K562 (cell line): Measurements from ENCODE around the gene KLHL28. TPM values are rescaled to one million over a fixed set of nuclear protein-coding genes. Genes with fewer than 3 reads are reported as not detected.

Experiments
- ATAC-seq: fragments of 200-7000 bp; cut with Tn5 transposase; 3 replicates; pipeline ENCODE4 v1.9.1; 2020; ENCODE audit warnings: moderate library complexity
- BruUV-seq: library from RNA; stranded (reverse); fragments of 400-500 nt; replicated peaks from 2 replicates; lab custom pipeline; 2021; lab: Mats Ljungman, UMichigan
- CTCF ChIA-PET: fragments of 300-600 bp; formaldehyde crosslinking; extraction: SDS; loops from one replicate; lab custom pipeline; 2021; ENCODE audit warnings: low intra/inter-chr PET ratio; lab: Yijun Ruan, JAX
- POLR2A ChIA-PET: fragments of 300-600, 350-650 bp; sonication (Branson Sonifier 250); formaldehyde crosslinking; extraction: SDS; loops from one replicate; lab custom pipeline; 2021; ENCODE audit warnings: antibody characterized with exemption, inconsistent platforms; lab: Yijun Ruan, JAX
- DNase-seq, 4 experiments: peaks; one replicate each; pipeline versions ENCODE4 v3.0.0 to v3.0.0-alpha.2; 2011 to 2018; ENCODE audit warnings: low spot score in 3 of 4, mixed read lengths in 3 of 4; ENCODE audit errors: extremely low read depth in 1 of 4
- FAIRE-seq: peaks from 2 replicates; lab custom pipeline; 2011; peaks lifted over from hg19 to GRCh38; lab: Jason Lieb, UNC
- H2AFZ ChIP-seq: 2 replicates; pipeline ENCODE4 v1.6.0; 2011; ENCODE audit warnings: low read depth, low read length, control low read depth, inconsistent platforms
- H3K27ac ChIP-seq: fragments of 200-600 bp; 3 replicates; pipeline ENCODE4 v1.8.0; 2011; ENCODE audit warnings: low read depth, mild to moderate bottlenecking, control low read depth, inconsistent platforms, low read length, moderate library complexity, mixed read lengths; ENCODE audit errors: extremely low read depth
- H3K27me3 ChIP-seq, 2 experiments: fragments of 300-600 bp in 1 of 2; 2 replicates in 1 of 2; 3 replicates in 1 of 2; pipeline versions ENCODE4 v1.6.0 to v1.8.0; 2011; ENCODE audit warnings: inconsistent platforms in 2 of 2, low read length in 2 of 2, mild to moderate bottlenecking in 1 of 2, mixed read lengths in 1 of 2, moderate library complexity in 1 of 2; ENCODE audit not compliant: control insufficient read depth in 2 of 2, insufficient read depth in 2 of 2
- H3K36me3 ChIP-seq: fragments of 300-600 bp; 3 replicates; pipeline ENCODE4 v1.8.0; 2011; ENCODE audit warnings: mild to moderate bottlenecking, low read length, inconsistent platforms; ENCODE audit not compliant: control insufficient read depth, insufficient read depth
- H3K4me1 ChIP-seq, 2 experiments: fragments of 200-600 bp in 1 of 2; replicated peaks in 1 of 2; 2 replicates in 1 of 2; 3 replicates in 1 of 2; pipeline versions ENCODE4 v1.5.1 to v1.8.0; 2011; ENCODE audit warnings: inconsistent platforms in 2 of 2, low read length in 2 of 2, mild to moderate bottlenecking in 1 of 2, mixed read lengths in 1 of 2, moderate library complexity in 1 of 2; ENCODE audit not compliant: control insufficient read depth in 2 of 2, insufficient read depth in 2 of 2
- H3K4me2 ChIP-seq: 2 replicates; pipeline ENCODE4 v1.6.1; 2011; ENCODE audit warnings: low read length, control low read depth, inconsistent platforms, mixed read lengths; ENCODE audit not compliant: insufficient read depth
- H3K4me3 ChIP-seq: fragments of 200-600 bp; sonication (generic), shearing (Covaris generic); 2 replicates; pipeline ENCODE4 v1.5.1; 2016; ENCODE audit warnings: control low read depth, inconsistent platforms
- H3K79me2 ChIP-seq: fragments of 200-600 bp; 3 replicates; pipeline ENCODE4 v1.8.0; 2011; ENCODE audit warnings: low read length, inconsistent platforms; ENCODE audit not compliant: control insufficient read depth, insufficient read depth
- H3K9ac ChIP-seq, 2 experiments: 2 replicates each; pipeline versions ENCODE4 v1.6.0 to v1.6.1; 2011; ENCODE audit warnings: low read depth in 2 of 2, low read length in 2 of 2, control low read depth in 1 of 2, inconsistent platforms in 1 of 2, mild to moderate bottlenecking in 1 of 2, mixed read lengths in 1 of 2; ENCODE audit not compliant: insufficient read depth in 1 of 2
- H3K9me1 ChIP-seq: one replicate; pipeline ENCODE4 v1.6.0; 2011; ENCODE audit warnings: inconsistent platforms, mild to moderate bottlenecking, low read length, moderate library complexity; ENCODE audit not compliant: control insufficient read depth, insufficient read depth
- H3K9me3 ChIP-seq: replicated peaks from 2 replicates; pipeline ENCODE4 v1.5.1; 2011; ENCODE audit warnings: low read depth, low read length, inconsistent platforms; ENCODE audit not compliant: control insufficient read depth, insufficient read depth
- H4K20me1 ChIP-seq: replicated peaks from 2 replicates; pipeline ENCODE4 v1.6.1; 2011; ENCODE audit warnings: low read length, inconsistent platforms, mixed read lengths; ENCODE audit not compliant: control insufficient read depth, insufficient read depth
- ARID4B ChIP-seq: sonication (generic); formaldehyde crosslinking; IDR thresholded peaks from 2 replicates; pipeline ENCODE4 v1.8.0; 2022; ENCODE audit warnings: mild to moderate bottlenecking, missing genetic modification reagents
- CBFA2T3 ChIP-seq: fragments of 450-650 bp; IDR thresholded peaks from 2 replicates; pipeline ENCODE4 v1.6.1; 2017
- E2F5 ChIP-seq: sonication (generic); formaldehyde crosslinking; IDR thresholded peaks from 2 replicates; pipeline ENCODE4 v1.8.0; 2022; ENCODE audit warnings: mild to moderate bottlenecking, missing genetic modification reagents
- MAFF ChIP-seq: IDR thresholded peaks from 2 replicates; pipeline ENCODE4 v1.6.1; 2012; ENCODE audit warnings: low read length, improper control_type of control experiment
- MAFG ChIP-seq: fragments of 450-650 bp; conservative IDR thresholded peaks from 2 replicates; pipeline ENCODE4 v1.6.1; 2016; ENCODE audit warnings: missing genetic modification characterization, missing compliant biosample characterization
- MCM7 ChIP-seq, 2 experiments: fragments of 450-650 bp; IDR thresholded peaks; 2 replicates each; pipeline ENCODE4 v1.6.1; 2016 to 2018
- NR2F6 ChIP-seq: fragments of 450-650 bp; formaldehyde crosslinking; IDR thresholded peaks from 2 replicates; pipeline ENCODE4 v1.4.0; 2020; ENCODE audit warnings: mild to moderate bottlenecking
- RBFOX2 ChIP-seq: fragments of 200-400 bp; formaldehyde crosslinking; IDR thresholded peaks from 2 replicates; pipeline ENCODE4 v1.6.1; 2017; ENCODE audit warnings: low read depth, mild to moderate bottlenecking, low read length, moderate library complexity
- RBM14 ChIP-seq: fragments of 200-400 bp; formaldehyde crosslinking; IDR thresholded peaks from 2 replicates; pipeline ENCODE4 v1.6.1; 2018; ENCODE audit warnings: low read depth, mild to moderate bottlenecking, low read length, moderate library complexity, borderline replicate concordance; ENCODE audit not compliant: insufficient read depth
- SP1 ChIP-seq: sonication (generic); formaldehyde crosslinking; IDR thresholded peaks from 2 replicates; pipeline ENCODE4 v1.8.1; 2022; ENCODE audit warnings: mild to moderate bottlenecking, missing genetic modification reagents
- XRCC4 ChIP-seq: IDR thresholded peaks from one replicate; pipeline ENCODE4 v1.6.1; 2011; ENCODE audit not compliant: insufficient read depth, insufficient read length; ENCODE audit errors: extremely low read depth
- ZKSCAN1 ChIP-seq: fragments of 150-350 bp; IDR thresholded peaks from 2 replicates; pipeline ENCODE4 v1.6.1; 2016; ENCODE audit warnings: low read depth, low read length
- ZNF263 ChIP-seq: sonication (generic); formaldehyde crosslinking; IDR thresholded peaks from 2 replicates; pipeline ENCODE4 v1.8.0; 2022; ENCODE audit warnings: mild to moderate bottlenecking, missing genetic modification reagents, borderline replicate concordance
- ZNF282 ChIP-seq: sonication (generic); formaldehyde crosslinking; IDR thresholded peaks from 2 replicates; pipeline ENCODE4 v1.8.1; 2023; ENCODE audit warnings: missing genetic modification reagents
- ZNF431 ChIP-seq: sonication (generic); formaldehyde crosslinking; IDR thresholded peaks from 2 replicates; pipeline ENCODE4 v1.8.0; 2022; ENCODE audit warnings: mild to moderate bottlenecking, missing genetic modification reagents
- WGBS: fragments of 100-300 bp; shearing (Covaris generic); methylation state at CpG from one replicate; pipeline ENCODE4 v1.1.6; 2016; ENCODE audit warnings: low coverage, mixed read lengths; ENCODE audit not compliant: insufficient coverage; ENCODE audit errors: missing lambda C conversion rate; 5-methylcytosine and 5-hydroxymethylcytosine counted together
- in situ Hi-C: fragments of 300-500 bp; cut with MboI; formaldehyde crosslinking; loops from 4 replicates; pipeline ENCODE4 v1.15.0; 2018; ENCODE audit warnings: inconsistent platforms, mixed read lengths
- intact Hi-C: fragments of 100-400 bp; cut with micrococcal nuclease; formaldehyde crosslinking; loops from 2 replicates; pipeline ENCODE4 v1.14.2; 2022
- polyA plus RNA-seq, 8 experiments: library from polyadenylated mRNA; depleted of rRNA in 4 of 8; stranded (reverse) in 5 of 8; unstranded in 3 of 8; fragments of >200 nt; fragmentation: Nextera tagmentation in 2 of 8; fragmentation: Illumina TruSeq in 1 of 8; extraction: Ambion mirVana in 2 of 8; extraction: Trizol in 1 of 8; gene quantifications; 2 replicates each; pipeline versions ENCODE4 v1.2.1 to v1.2.3, GENCODE V29; 2011 to 2014; ENCODE audit warnings: inconsistent platforms in 1 of 8, missing spikeins in 1 of 8
- total RNA-seq, 7 experiments: library from RNA; depleted of rRNA in 6 of 7; stranded (reverse); fragments of >200 nt in 6 of 7; fragmentation: Illumina TruSeq in 2 of 7; extraction: Trizol in 2 of 7; gene quantifications; 2 replicates each; pipeline versions ENCODE4 v1.2.1 to v1.2.3, GENCODE V29; 2011 to 2021; ENCODE audit warnings: low replicate concordance in 1 of 7

KLHL28 gene
- total and polyA plus RNA-seq, 9 of the 15 experiments (the other 6 are each of a cell fraction or from before 2014, with no cell fraction given): 1.1 to 7.5 (median 4.7) TPM

GRCh38 chr14:44889595-44890471, 71.9 kb downstream of the KLHL28 start (continued):
- no peak for TF ChIP-seq SP1 (CRISPR knock-in tag)
- TF ChIP-seq ARID4B (CRISPR knock-in tag): no peak
- no peak for TF ChIP-seq ZNF282 (CRISPR knock-in tag)

- no peak for DNase-seq
- WGBS: 6% methylated on average over 15 of the region's 16 CpGs
- Histone ChIP-seq H3K27me3 (peaks cover 0 to 6% of the 10 kb centered on the region in 2 experiments; a peak in 1 of 5 replicates), H3K9ac (no peak overlapping the region), H3K4me1 (no peaks in the 10 kb centered on the region; a peak in 1 of 5 replicates), H3K36me3 (no peaks in the 10 kb centered on the region), H3K27ac (no peak overlapping the region), H3K4me3 (no peak overlapping the region), H3K9me3 (no peaks in the 10 kb centered on the region), H3K79me2 (no peaks in the 10 kb centered on the region), H3K4me2 (peak overlapping the region; percentile 52), H3K9me1 (no peaks in the 10 kb centered on the region), H4K20me1 (no peaks in the 10 kb centered on the region), H2AFZ (0 out of 2 replicates have a peak overlapping the region, but pooled peaks have one; percentile 55)
- POLR2A ChIA-PET: no interaction called here
- intact Hi-C loops: no loop called here
- no TSS peak for BruUV-seq
- in situ Hi-C loops: no loop called here
- CTCF ChIA-PET: no interaction called here
- peak; percentile 32; the same call in 1 of the 3 replicates for ATAC-seq
- no peak for FAIRE-seq
- TF ChIP-seq MAFF (no peak), RBM14 (no peak), XRCC4 (no peak), RBFOX2 (no peak), E2F5 (no peak), NR2F6 (CRISPR knock-in tag) (no peak), MAFG (tag) (no peak), ZNF431 (no peak), ZNF263 (CRISPR knock-in tag) (no peak), CBFA2T3 (no peak), ZKSCAN1 (no peak), MCM7 (IDR thresholded peaks at IDR 0.05) (no peak)
Observed at GRCh38 chr14:44887596-44887955, 74.2 kb downstream of the KLHL28 start.
